Keratinocyte (primary cell): ENCODE measurements around the gene POLR2A.
"Not testable (repeated sequence)": the region's sequence is repeated elsewhere in the genome, so short reads cannot be mapped to it uniquely, and the experiment has no call there.

Source experiments
- CTCF ChIP-seq, 3 experiments: IDR thresholded peaks in 1 of 3; conservative IDR thresholded peaks in 1 of 3; optimal IDR thresholded peaks in 1 of 3; 2 replicates in 2 of 3; 3 replicates in 1 of 3; pipeline versions ENCODE3 to v1.5.1; 2011; ENCODE audit warnings: low read length in 3 of 3, mild to moderate bottlenecking in 3 of 3, moderate library complexity in 2 of 3, control low read depth in 1 of 3, inconsistent platforms in 1 of 3; ENCODE audit not compliant: insufficient read depth in 2 of 3; ENCODE audit errors: extremely low read depth in 1 of 3
- EZH2 ChIP-seq: IDR thresholded peaks from one replicate; pipeline ENCODE4 v1.6.1; 2012; ENCODE audit warnings: inconsistent platforms, mild to moderate bottlenecking, low read length, moderate library complexity

GRCh38 chr17:7482742-7483088 lies 1.5 kb upstream of the POLR2A start:
- TF ChIP-seq CTCF (optimal IDR thresholded peaks at IDR 0.05 in 1 of 3, IDR thresholded peaks at IDR 0.05 in 1 of 3, conservative IDR thresholded peaks at IDR 0.05 in 1 of 3; ENCODE audit: extremely low read depth in 1 of 3, insufficient read depth in 2 of 3, low read length in 3 of 3); EZH2: not testable (repeated sequence)
